BJ (cell line): ENCODE results near the gene SNX3. TPM values are rescaled to one million over a fixed set of nuclear protein-coding genes. Genes with fewer than 3 reads are reported as not detected.

Source experiments
- CTCF ChIA-PET: fragments of 350-600 bp; formaldehyde crosslinking; extraction: SDS; loops from one replicate; lab custom pipeline; 2021; ENCODE audit warnings: antibody characterized with exemption, inconsistent platforms; lab: Yijun Ruan, JAX
- POLR2A ChIA-PET: fragments of 300-600 bp; sonication (Branson Sonifier 250); formaldehyde crosslinking; extraction: SDS; loops from one replicate; lab custom pipeline; 2021; ENCODE audit warnings: antibody characterized with exemption; lab: Charles Lee
- DNase-seq: peaks from one replicate; pipeline ENCODE4 v3.0.0-alpha.2; 2011; ENCODE audit warnings: low read depth
- H3K27me3 ChIP-seq: 2 replicates; pipeline ENCODE4 v1.6.0; 2011; ENCODE audit warnings: low read length; ENCODE audit not compliant: control insufficient read depth, insufficient read depth
- H3K36me3 ChIP-seq: 2 replicates; pipeline ENCODE4 v1.5.1; 2011; ENCODE audit warnings: low read length; ENCODE audit not compliant: control insufficient read depth, insufficient read depth
- H3K4me3 ChIP-seq: 2 replicates; pipeline ENCODE4 v1.5.1; 2011; ENCODE audit warnings: low read depth, mild to moderate bottlenecking, control low read depth, low read length
- polyA plus RNA-seq: library from polyadenylated mRNA; depleted of rRNA; stranded (reverse); fragments of >200 nt; gene quantifications from 2 replicates; pipeline ENCODE4 v1.2.3, GENCODE V29; 2011
- TF ChIP-seq, protein P1 (sequence below): IDR thresholded peaks from 2 replicates; pipeline ENCODE4 v1.5.1; 2011; ENCODE audit warnings: low read depth, mild to moderate bottlenecking, control low read depth, inconsistent platforms, low read length, moderate library complexity; ENCODE audit not compliant: insufficient read depth

The SNX3 gene
- polyA plus RNA-seq, 1 experiment: 113 TPM

DNA sequence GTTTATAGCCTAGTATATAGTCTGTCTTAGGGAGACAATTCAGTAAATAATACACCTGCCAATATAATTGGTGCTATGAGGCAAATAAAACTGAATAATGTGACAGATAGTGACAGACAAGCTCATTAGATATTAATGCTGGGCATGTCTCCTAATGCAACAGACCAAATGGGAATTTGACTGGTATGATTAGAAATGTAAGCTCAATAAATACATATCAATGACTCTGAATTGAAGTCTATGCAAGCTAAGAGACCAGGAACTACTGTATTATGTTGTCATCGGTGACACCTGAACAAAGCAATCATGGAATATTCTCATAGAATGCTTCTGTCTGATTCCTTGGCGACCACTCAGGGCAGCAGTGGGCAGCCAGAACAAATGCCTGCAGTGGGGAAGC is 2.5 kb upstream of the SNX3 start:
- CTCF ChIA-PET: no interaction called here
- Histone ChIP-seq H3K4me3 (no peak overlapping the region), H3K36me3 (no peaks in the 10 kb centered on the region), H3K27me3 (no peaks in the 10 kb centered on the region)
- TF ChIP-seq, protein P1, sequence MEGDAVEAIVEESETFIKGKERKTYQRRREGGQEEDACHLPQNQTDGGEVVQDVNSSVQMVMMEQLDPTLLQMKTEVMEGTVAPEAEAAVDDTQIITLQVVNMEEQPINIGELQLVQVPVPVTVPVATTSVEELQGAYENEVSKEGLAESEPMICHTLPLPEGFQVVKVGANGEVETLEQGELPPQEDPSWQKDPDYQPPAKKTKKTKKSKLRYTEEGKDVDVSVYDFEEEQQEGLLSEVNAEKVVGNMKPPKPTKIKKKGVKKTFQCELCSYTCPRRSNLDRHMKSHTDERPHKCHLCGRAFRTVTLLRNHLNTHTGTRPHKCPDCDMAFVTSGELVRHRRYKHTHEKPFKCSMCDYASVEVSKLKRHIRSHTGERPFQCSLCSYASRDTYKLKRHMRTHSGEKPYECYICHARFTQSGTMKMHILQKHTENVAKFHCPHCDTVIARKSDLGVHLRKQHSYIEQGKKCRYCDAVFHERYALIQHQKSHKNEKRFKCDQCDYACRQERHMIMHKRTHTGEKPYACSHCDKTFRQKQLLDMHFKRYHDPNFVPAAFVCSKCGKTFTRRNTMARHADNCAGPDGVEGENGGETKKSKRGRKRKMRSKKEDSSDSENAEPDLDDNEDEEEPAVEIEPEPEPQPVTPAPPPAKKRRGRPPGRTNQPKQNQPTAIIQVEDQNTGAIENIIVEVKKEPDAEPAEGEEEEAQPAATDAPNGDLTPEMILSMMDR: no peak
- POLR2A ChIA-PET: interaction anchor here (0.5 kb wide), 1 partner anchor 100 kb away, joined by 4 read pairs; no protein-coding TSS in a partner anchor
- DNase-seq: no peak

GRCh38 chr6:108260126-108260808 is 573 bp downstream of the SNX3 start:
- H3K36me3 ChIP-seq: no peaks in the 10 kb centered on the region
- TF ChIP-seq, protein P1: no peak
- CTCF ChIA-PET: interaction anchor here (0.8 to 2.3 kb wide), 3 partner anchors 9 to 246 kb away, joined by 4 to 9 read pairs (median 5); no protein-coding TSS in a partner anchor
- POLR2A ChIA-PET: interaction anchor here (0.7 kb wide), 1 partner anchor 35 kb away, joined by 3 read pairs; the partner anchor contains the start of gene AFG1L
- DNase-seq: no peak
- peak overlapping the region; percentile 95 for H3K4me3 ChIP-seq
- no peaks in the 10 kb centered on the region for H3K27me3 ChIP-seq

DNA sequence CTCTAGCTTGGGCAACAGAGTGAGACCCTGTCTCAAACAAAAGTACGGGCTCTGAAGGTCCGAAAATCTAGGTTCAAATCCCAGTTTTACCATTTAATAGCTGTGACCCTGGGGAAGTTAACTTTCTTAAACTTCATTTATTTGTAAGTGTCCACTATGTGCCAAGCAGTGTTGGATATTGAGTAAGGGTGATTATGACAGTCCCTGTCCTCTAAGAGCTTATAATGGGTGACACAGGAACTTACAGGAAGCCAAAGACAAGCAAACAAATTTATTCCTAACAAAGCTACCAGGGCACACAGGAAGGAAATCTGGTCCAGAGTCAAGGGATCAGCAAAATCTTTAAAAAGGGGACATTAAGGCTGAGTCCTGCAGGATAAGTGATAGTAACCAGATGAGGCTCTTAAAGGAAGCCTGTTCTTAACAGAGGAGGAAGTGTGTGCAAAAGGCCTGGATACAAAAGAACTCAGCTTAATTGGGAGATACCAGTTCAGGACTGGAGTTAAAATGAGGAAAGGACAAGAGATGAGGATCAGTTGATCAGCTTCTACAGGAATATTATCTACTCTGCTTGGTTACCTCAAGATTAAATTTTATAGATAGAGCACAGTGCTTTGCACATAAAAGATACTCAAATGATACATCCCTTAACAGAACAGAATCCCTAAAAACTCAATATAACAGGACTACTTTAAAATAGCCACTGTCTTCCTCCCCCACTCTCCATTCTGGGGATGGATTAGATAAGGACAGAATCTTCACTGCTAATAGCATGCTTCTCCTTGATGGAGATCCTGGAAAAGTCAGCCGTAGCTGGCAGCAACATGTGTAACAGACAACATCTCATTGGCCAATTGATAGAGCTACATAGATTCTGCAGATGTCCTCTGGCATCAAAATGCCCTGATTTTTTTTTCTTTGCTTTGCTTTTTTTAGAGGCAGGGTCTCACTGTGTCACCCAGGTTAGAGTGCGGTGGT is 6.1 kb downstream of the SNX3 start:
- Histone ChIP-seq H3K27me3 (no peaks in the 10 kb centered on the region), H3K4me3 (no peak overlapping the region), H3K36me3 (no peaks in the 10 kb centered on the region)
- DNase-seq: no peak
- TF ChIP-seq, protein P1: no peak
- CTCF ChIA-PET: interaction anchor here (0.6 to 1.1 kb wide), 2 partner anchors 15 to 39 kb away, joined by 3 read pairs; no protein-coding TSS in a partner anchor
- POLR2A ChIA-PET: no interaction called here

DNA sequence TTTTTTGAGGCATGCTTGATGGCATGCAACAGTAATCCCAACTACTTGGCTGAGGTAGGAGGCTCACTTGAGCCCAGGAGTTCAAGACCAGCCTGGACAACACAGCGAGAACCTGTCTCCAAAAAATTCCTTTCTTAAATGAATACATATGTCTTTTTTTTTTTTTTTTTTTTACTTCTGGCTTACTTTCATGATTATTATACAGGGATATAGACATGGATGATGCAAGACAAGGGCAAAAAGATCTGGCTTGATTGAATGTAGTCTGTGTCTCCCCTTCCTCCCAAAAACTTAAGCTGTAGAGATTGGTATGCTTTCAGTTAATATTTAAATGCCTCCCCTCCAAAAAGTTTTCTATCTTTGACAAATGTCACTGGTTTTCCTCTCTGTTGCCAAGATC is 7.6 kb downstream of the SNX3 start:
- DNase-seq: no peak
- no peaks in the 10 kb centered on the region for H3K27me3 ChIP-seq
- ChIA-PET CTCF (no interaction called here), POLR2A (interaction anchor here (0.6 kb wide), 1 partner anchor 41 kb away, joined by 5 read pairs; no protein-coding TSS in a partner anchor)
- no peak overlapping the region for H3K4me3 ChIP-seq
- TF ChIP-seq, protein P1: no peak
- H3K36me3 ChIP-seq: no peaks in the 10 kb centered on the region

GRCh38 chr6:108252055-108252454 is 8.8 kb downstream of the SNX3 start:
- CTCF ChIA-PET: interaction anchor here (2.5 kb wide), 1 partner anchor 8 kb away, joined by 9 read pairs; the partner anchor contains the start of gene SNX3

More at GRCh38 chr6:108252055-108252454, 8.8 kb downstream of the SNX3 start:
- Histone ChIP-seq H3K36me3 (no peaks in the 10 kb centered on the region), H3K4me3 (no peak overlapping the region), H3K27me3 (no peaks in the 10 kb centered on the region)
- TF ChIP-seq, protein P1: no peak
- DNase-seq: no peak
- POLR2A ChIA-PET: no interaction called here
